NCI-H1436 (cell line): ENCODE measurements around the gene NELL1.

Source experiments
- DNase-seq: peaks from one replicate; lab custom pipeline; 2025; lab: John Stamatoyannopoulos, UW

The NELL1 gene

DNA sequence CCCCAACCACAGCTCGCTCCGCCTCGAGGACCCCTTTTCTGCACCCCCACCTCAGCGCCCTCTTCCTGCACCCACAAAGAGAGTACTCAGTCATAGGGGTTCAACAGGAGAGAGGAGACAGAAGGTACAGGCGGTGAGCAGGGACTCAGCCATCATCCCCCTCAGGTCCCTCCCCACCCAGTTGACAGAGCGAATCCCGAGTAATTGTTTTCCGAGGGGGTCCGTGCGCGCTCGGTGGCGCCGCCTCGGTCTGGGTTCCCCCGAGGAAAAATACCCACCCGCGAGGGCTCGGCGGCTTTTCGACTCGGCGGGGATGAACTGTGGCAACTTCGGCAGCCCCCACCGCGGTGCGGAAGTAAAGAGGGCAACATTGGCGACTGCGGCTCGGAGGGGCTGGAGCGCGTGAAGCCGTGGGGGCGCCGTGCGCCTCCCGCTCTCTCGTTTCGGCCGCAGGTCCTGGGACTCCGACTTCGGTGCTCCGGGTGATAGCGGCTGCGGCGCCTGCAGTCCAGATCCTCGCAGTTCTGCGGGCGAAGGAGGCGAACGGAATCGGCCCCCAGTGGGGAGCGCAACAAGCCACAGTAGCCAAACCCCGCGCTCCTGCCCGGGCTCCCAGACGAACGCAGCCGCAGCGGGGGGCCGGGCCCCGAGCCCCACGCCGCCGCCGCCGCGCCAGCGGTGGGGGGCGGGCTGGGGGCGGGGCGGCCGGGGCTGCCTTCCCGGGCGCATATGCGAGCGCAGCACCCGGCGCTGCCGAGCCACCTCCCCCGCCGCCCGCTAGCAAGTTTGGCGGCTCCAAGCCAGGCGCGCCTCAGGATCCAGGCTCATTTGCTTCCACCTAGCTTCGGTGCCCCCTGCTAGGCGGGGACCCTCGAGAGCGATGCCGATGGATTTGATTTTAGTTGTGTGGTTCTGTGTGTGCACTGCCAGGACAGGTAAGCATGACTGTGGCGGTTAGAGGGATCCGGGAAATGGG, at the start of gene NELL1:
Gene NELL1, plus strand, starts transcription at position 743 of the 976 bp plus-strand sequence.
- DNase-seq: no peak

DNA sequence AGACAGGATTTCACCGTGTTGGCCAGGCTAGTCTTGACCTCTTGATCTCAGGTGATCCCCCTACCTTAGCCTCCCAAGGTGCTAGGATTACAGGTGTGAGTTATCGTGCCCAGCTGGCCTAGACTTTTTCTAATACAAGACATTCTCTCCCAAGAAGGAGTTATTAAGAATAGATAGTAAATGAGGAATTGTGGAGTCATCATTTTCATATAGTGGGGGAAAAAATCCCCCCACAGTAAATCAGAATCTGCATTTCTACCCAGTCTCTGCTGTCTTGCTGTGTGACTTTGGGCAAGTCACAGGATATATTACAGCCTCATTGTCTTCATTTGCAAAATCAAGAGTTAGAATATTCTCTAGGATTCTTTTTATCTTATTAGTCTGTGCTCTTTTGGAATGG, 48.4 kb upstream of the NELL1 start:
- no peak for DNase-seq

DNA sequence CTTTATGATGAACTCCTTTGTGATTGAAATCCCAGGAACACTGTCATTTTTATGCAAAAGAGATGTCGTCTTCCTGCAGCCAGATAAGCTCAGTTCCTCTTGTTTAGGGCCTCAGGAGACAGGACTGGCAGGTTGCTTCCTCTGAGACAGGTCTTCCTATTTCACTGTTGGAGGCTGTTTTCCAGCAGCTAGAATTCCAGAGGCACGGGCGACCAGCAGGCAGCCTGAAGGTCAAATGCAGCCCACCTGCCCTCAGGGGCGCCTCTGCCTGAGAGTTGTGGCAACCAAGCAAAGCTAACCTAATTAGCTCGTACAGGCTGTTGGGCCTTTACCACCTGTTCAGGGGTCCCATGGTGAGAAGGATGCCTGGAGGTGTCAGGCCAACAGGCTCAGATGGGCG, 47.7 kb upstream of the NELL1 start:
- no peak for DNase-seq

DNA sequence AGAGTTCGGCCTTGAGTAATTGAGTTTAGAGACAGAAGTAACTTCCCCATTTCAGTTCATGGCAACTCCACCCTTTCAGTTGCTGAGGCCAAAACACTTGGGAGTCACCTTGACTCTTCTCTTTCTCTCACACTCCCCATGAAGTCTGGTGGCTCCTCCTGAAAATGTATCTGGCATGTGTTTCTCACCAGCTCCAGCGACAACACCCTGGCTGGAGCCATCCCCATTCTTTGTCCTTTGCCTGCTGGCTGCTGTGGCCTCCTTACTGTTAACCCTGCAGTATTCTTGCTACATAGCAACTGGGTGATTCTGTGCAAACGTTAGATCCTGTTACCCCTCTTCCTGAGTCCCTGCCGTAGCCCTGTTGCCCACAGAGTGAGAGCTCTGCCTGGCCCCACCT, 46.1 kb upstream of the NELL1 start:
- DNase-seq: no peak

DNA sequence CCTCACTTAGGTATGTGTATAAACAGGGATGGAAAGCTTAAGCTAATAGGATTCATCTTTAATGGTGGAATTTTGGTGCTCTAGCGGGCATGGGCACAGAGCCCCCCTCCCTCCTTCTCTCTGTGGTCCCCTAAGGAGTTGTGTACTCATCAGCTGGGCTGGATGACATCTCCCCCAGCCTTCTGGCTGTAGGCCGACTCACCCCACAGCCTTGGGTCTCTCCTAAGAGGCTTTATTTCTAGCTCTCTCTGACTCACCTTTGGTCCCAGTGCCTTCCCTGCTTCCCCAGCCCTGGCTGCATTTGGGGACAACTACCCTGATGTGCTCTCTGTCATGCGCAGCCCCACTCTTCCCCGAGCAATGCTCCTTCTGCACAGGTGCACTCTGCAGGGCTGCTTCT, 43.1 kb upstream of the NELL1 start:
- DNase-seq: no peak

DNA sequence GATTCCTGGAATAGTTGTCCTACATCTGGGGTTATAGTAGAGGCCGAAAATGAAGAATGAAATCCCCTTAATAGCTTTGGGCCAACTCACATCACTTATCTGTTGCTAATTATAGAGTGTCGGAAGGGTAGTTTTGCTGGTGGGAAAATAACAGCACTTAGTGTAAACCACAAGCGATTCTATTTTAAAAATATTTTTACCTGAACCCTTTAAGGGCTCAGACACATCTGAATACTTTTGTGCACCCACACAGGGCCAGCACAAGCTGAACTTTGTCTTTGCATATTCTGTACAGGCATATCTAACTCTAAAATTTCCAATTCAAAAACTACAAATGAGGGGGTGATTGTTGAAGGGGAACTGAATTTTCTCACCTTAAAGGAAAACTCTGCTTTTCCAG, 42.4 kb upstream of the NELL1 start:
- DNase-seq: no peak

DNA sequence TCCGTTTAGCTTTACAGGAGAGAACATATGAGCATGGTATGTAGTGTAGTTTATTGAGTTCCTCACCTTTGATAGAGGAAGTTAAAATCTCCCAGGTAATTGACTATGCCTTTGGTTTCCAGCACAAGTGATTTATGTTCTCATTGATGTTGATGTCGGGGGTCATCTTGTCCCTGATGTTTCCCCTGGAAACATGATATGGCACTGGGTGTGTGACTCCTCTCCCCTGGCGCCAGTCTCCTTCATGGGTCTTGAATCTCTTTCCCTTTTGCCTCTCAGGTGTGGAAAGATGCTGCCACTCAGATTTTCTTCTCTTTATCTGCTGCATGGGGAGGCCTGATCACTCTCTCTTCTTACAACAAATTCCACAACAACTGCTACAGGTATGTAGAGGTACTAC, 41.7 kb upstream of the NELL1 start:
- DNase-seq: no peak

DNA sequence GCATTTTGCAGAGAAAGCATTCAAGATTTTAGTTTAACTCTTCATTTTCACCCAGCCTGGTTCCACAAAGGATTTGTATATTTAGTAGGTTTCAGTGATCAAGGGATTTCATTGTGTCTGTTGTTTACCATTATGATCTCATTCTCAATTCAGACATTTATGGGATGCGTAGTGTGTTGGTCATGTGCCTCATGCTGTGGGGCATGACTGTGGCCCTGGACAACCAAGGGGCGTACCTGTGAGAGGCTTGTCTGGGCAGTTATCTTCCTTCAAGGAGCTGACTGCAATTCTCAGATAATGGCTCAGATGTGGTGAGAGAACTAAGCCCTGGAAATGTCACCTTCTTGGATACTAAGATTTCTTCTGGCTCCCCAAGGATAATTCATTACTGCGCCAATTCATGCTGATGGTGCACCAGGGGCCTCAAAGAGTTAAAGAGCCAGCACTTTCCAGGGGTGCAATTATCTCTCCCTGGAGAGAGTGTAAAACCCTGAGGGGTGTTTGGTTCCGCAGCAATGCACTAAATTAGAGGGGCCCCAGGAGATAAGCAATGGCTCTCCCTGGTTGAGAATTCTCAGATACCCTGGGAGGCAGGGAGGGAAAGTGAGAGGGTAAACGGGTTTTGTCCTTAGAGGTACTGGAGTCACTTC, 37.7 kb upstream of the NELL1 start:
- DNase-seq: peak; percentile 39

DNA sequence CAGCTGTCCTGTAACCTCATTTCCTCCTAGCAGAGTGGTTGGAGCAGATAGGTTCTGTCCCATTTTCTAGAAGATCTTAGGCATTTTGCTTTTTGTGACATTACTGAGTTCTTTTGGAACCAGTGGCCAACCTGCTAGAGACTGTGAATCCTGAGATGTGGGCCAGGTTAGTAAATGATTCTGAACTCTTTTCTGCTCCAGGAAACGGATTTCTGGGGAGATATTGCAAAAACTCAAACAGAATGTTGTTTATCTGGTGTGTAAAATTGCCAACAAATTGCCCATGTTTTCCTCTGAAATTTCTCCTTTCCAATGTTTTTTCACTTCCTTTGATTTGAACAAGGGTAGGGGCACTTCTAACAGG, 37.2 kb upstream of the NELL1 start:
- DNase-seq: no peak

DNA sequence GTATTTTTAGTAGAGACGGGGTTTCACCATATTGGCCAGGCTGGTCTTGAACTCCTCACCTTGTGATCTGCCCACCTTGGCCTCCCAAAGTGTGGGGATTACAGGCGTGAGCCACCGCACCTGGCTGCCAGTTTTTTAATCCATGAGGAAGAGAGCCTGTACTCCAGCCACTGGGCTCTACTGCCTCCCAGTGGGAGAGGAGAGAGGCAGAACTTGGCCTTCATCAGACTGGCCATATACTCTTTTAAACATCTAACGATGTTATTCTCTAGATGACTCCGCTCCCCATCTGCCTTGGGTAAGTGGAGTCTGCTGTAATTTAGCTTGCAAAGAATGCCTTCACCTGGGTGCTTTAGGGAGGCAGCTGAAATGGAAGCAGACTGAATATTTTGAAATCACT, 35.3 kb upstream of the NELL1 start:
- no peak for DNase-seq

DNA sequence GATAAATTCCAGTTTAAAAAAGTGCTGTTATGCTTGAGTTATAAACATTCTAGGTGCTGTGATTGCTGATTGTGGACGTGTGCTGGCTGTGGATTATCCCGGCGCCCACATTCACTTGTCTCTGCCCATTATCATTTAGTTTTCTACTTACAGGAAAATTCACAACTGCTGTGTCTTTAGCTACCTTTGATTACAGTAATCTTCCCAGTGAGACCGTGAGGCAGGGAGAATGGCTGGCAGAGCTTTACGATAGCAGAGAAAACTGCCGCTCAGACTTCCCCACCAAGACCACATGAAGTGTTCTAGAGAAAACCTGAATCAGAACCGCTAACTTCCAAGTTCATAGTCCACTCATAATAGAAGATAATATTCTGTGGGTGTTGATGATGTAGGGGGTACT, 34.6 kb upstream of the NELL1 start:
- no peak for DNase-seq

DNA sequence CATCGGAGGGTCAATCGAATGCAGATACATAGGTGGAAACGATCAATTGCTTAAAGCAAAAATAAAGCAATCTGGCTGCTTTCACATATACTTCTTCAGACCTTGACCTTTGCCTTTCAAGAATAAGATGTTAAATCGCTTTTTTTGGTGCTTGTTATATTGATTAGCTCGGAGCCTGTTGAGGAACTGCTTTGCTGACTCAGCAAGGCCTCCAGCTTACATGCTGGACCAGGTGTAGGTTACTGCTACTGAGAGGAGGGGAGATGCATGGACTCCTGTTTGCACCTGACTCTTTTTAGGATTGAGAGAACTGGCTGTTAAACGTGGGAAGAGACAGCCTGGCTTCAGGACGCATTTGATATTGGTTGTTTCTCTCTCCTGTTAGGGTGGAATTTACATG, 31.3 kb upstream of the NELL1 start:
- DNase-seq: no peak

DNA sequence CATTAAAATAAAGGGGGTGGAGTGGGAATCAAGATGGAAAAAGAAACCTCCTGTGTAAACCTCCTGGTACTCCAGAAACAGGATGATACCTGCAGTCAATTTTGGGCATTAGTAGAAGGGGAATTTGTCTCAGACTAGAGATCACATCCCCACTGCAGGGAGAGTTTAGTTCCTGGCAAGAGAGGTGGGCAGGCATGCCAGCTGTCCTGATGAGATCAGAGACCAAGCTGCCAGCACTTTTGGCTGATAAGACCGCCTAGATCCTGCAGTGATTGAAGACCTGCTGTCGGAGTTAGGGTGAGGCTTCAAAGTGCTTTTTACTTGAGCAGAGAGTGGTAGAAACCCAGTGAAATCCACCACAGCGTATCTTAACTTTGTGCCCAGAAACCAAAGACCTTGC, 29.7 kb upstream of the NELL1 start:
- DNase-seq: no peak

DNA sequence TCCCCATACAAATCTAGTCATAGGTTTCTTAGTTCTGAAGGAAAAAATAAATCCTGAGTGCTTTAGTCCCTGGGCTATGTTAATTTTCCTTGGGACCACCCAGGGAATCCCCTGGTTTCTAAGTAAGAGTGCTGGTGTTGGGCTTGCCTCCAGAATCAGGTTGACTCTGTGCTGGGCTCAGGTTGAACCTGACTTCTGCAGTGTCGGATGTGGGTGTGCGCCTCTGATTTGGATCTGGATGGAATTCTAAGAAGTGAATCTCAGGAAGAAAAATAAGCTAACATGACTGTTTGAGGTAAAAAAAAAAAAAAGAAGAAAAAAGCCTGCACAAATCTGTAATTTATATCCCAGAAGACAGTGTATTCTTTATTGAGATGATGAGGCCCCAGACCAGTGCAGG, 29.0 kb upstream of the NELL1 start:
- DNase-seq: no peak

DNA sequence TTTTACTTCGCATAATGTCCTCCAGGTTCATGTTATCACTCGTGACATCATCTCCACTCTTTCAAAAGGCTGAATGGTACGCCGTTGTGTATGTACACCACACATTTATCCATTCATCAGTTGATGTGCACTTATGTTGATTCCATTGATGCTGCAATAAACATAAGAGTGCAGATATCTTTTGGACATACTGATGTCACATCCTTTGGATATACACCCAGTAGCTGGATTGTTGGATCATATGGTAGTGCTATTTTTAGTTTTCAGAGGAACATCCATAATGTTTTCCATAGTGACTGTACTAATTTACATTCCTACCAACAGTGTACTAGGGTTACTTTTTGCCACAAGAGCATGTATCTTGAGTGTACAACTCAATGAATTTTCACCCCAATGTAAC, 25.0 kb upstream of the NELL1 start:
- DNase-seq: no peak

DNA sequence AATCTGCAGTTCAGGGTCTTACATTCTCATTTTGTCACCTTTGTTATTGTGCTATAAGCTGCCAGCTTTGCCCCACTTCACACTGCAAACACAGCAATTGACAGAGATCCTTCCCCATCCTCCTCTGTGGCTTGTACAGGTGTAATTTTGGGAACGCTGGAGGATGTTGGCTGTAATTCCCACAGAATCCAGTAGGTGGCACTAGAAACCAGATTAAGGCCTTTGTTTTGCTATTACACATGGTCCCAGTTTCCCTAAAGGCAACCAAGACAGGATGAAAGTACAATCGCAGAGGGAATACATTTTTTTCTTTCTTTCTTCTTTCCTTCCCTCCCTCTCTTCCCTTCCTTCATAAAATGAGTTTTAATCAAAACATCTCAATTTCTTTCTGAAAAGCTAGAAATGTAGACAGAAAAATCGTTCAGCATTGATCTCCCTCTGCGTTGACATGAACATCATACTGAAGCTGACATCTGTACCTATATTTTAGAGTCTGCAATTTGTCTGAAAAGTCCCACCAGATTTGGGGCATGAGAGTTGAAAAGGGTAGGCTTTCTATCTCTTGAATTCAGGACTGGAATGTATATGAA, 21.3 kb upstream of the NELL1 start:
- peak; percentile 39 for DNase-seq

DNA sequence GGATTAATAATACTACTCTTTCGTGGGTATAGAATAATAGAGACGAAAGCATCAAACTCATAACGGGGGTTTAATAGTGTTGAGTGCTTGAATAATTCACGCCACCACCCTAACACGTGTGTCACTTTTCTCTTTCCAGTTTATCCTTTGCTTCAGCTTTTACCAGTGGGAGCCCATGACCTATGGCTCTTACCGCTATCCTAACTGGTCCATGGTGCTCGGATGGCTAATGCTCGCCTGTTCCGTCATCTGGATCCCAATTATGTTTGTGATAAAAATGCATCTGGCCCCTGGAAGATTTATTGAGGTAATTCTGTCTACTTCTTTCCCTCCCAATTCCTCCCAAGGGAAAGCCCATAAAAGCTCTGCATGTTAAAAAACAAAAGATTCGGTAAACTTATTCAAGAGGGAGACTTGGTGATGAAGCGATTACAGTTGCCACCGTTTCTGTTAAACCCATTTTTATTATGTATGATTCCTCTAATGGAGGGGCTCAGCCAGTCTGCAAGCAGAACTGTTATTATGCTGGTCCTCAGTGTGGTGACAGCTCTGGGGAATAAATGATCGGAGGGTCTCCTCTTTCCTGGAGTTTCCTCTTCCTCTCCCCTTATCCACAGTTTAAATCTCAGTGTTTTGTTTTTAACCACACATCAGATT, 17.1 kb upstream of the NELL1 start:
- DNase-seq: no peak

DNA sequence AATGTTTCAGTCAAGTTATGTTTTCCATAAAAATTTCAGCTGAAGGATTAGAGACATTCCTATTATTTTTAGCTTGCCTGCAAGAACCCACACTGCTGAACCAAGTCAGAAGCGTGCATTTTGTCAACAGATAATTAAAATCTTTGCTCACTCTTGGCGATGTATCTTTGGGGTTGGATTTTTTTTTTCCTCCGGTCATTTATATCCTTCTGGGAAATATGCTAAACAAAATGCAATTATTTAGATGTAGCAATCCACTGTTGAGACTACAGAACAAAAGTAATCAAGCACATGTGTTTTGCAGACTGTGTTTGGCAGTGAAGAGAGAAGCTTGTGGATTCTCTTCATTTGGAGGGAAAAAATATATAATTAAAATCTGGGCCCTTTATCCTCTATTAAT, 15.3 kb upstream of the NELL1 start:
- DNase-seq: no peak

DNA sequence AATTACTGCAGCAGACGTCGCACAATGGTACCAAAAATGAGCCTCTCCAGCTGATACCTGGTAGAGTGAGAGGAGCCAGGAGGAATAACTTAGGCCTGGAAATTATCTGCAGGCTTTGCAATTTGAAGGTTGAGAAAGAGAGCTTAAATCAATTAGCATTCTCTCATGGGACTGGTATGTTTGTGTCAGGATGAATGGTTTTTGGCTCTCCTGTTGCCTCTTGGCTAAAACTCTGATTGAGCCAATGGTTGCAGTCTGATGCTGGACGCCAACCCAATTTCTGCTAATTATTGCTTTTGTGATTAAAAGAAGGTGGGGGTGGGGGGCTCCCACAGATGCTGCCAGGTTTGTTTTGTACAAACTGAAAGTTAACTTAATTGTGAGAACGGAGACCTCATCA, 12.5 kb upstream of the NELL1 start:
- peak; percentile 35 for DNase-seq

DNA sequence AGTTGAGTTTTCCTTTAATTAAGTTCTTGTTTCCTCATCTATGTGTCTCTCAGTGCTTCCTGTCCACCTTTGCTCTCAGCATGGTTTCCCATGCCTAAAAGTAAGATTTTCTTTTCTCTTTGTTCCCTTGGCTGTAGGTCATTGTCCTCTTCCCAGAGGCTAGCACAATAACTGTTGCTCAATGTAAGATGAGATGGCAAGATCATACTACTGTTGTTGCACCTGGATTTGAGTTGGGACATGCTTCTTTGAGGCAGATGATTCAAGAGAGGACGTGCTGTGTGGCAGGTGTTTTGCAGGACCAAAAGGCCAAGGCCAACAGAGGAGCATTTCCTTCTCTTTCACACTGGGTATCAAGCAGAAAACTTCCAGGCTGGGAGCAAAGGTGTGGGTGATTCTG, 11.3 kb upstream of the NELL1 start:
- DNase-seq: no peak

DNA sequence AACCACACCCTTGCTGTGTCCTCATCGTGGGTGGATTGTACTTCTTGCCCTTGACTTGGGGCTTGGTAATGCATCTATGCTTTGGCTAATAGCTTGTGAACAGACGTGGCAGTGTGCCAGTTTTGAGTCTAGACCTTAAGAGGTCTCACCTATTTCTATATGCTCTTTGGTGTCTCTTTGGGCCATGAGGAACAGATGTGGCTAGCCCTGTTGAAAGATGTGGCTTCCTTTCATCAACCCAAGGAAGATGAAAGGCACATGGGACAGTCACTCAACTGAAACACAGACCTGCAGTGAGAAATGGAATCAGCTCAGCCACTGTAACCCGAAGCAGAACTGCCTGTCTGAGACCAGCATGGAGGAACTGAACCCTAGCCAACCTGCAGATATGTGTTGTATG, 7.9 kb upstream of the NELL1 start:
- no peak for DNase-seq

DNA sequence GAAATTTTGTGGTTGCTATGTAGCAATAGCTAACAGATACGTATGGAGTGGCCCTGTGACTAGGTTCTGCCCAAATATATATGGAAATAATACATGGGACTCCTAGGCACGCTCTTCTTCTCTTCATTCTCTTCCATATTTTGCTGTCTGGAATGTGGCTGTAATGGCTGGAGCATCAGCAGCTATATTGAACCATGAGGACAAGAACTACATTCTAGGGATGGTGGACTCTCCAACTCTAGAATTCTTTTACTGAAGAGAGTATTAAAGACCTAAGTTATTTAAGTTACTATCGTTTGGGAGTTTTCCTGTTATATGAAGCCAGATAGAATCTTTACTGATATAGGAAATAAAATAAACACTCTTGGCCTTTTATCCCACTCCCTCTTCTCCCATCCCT, 7.5 kb upstream of the NELL1 start:
- DNase-seq: no peak
